Keratinocyte (primary cell): ENCODE data around the gene NEK8.

Source experiments
- CTCF ChIP-seq, 3 experiments: IDR thresholded peaks in 1 of 3; conservative IDR thresholded peaks in 1 of 3; optimal IDR thresholded peaks in 1 of 3; 2 replicates in 2 of 3; 3 replicates in 1 of 3; pipeline versions ENCODE3 to v1.5.1; 2011; ENCODE audit warnings: low read length in 3 of 3, mild to moderate bottlenecking in 3 of 3, moderate library complexity in 2 of 3, control low read depth in 1 of 3, inconsistent platforms in 1 of 3; ENCODE audit not compliant: insufficient read depth in 2 of 3; ENCODE audit errors: extremely low read depth in 1 of 3
- EZH2 ChIP-seq: IDR thresholded peaks from one replicate; pipeline ENCODE4 v1.6.1; 2012; ENCODE audit warnings: inconsistent platforms, mild to moderate bottlenecking, low read length, moderate library complexity

- TF ChIP-seq CTCF (optimal IDR thresholded peaks at IDR 0.05 in 1 of 3, IDR thresholded peaks at IDR 0.05 in 1 of 3, conservative IDR thresholded peaks at IDR 0.05 in 1 of 3; ENCODE audit: extremely low read depth in 1 of 3, insufficient read depth in 2 of 3, low read length in 3 of 3) (no peak), EZH2 (no peak)
Measured at GRCh38 chr17:28726226-28726626, 2.4 kb upstream of the NEK8 start, which contains the start of gene TLCD1.
